GM21360 (cell line): ENCODE data around the gene CDH22.

Source experiments
- ATAC-seq: cut with Tn5 transposase; IDR thresholded peaks from one replicate; pipeline ENCODE4 v1.9.1; 2021; ENCODE audit warnings: mild to moderate bottlenecking, moderate library complexity; ENCODE audit not compliant: unreplicated experiment

CDH22 gene

DNA sequence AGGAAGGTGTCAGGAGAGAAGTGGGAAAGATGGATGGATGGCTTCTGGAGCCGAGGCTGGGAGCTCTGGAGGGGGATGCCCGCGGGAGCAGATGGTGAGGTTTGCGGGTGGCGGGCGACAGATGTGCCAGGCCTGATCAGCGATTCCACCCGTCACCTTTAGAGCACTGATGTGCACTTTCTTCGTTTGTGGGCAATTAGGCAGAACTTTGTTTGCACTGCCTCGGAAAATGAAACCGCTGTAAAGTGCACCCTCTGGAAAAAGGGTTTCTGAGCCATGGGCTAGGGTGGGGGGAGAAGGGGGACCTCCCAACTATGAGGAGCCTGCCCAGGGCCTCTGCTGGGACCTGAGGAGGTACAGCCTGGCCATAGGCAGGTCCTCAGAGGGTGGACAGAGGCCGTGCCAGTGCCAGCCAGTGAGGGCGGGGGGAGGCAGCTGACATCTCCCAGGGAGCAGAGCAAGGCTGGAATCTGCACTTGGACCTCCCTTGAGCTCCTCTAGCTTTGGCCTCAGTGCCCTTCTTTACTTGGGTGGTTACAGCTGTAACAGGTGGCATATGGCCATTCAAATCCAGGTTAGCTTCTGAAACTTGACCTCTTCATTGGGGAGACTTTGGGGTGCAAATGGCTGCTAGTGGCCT, 131.4 kb downstream of the CDH22 start:
- ATAC-seq, result no peak

DNA sequence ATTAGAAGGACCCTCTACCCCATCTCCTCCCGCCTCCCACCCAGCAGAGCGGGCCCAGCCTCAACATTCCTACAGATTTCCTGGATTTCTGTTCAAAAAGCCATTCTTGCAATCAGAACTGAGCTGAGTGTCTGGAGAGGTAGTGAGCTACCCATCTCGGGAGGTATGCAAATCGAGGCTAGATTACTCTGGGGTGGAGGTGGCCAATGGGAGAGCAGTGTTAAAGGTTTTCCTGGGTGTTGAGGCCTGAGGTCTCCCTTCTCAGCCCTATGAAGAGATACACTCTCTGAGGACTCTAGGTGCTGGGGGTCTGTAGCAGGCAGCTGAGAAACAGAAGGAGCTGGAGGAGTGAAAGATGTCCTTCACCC, 133.2 kb downstream of the CDH22 start:
- ATAC-seq, result no peak

DNA sequence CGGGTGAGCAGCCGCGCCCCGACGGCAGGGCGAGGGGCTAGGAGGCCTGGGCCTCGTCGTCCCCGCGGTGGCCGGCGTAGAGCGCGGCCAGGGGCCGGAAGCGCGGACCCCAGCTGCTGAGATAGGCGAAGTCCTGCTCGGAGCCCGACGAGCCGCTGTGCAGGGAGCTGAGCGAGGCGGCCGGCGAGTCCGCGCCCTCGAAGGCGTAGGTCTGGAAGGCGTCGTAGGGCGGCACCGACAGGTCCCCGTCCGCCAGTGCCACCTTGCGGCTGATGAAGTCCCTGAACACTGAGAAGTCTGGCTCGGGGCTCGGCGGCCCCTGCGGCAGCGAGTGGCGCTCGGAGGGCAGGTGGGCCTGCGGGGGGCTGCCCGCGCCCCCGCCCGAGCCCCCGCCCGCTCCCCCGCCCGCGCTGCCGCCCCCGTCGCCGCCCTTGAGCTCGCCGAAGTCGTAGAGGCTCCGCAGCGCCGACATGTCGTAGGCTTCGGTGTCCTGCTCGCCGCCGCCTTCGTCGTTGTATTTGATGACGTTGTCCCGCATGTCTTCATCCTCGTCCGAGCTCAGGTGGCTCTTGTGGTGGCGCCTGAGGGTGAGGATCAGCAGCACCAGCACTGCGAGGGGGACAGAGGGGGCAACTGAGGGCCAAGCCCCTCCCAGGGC, 133.7 kb downstream of the CDH22 start:
- no peak for ATAC-seq

DNA sequence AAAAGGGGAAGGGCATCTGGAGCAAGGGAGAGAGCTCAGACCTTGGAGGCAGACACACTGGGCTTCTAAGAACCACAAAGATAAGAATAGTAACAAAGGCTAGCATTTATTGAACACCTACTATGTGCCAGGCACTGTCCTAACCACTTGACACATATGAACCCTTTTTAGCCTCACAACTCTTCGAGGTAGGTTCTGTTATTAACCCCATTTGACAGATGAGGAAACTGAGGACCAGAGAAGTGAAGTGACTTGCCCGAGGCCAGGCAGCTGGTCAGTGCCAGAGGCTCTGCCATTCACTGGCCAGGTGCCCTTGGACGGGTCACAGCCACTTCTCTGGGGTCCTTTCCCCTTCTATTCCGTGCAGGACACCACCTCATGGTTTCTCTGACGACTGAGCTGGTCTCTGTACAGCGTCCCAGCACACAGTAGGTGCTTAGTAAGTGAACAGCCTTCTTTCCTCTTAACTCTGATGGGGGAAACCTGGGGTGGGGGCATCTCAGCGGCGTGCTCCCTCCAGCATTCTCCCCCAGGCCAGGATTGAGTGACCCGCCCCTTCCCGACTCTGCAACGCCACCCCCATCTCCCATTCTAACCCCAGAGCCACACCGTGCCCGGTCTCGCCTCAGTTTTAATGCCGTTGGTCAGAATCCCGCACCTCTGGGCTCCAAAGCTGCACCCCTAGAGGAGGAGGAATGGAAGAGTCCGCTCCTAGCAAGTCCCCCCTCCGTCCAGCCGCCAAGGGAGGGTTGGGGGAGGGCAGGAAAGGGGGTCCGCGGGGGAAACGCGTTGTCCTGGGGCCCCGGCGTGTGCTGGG, 134.4 kb downstream of the CDH22 start:
- ATAC-seq, result no peak

DNA sequence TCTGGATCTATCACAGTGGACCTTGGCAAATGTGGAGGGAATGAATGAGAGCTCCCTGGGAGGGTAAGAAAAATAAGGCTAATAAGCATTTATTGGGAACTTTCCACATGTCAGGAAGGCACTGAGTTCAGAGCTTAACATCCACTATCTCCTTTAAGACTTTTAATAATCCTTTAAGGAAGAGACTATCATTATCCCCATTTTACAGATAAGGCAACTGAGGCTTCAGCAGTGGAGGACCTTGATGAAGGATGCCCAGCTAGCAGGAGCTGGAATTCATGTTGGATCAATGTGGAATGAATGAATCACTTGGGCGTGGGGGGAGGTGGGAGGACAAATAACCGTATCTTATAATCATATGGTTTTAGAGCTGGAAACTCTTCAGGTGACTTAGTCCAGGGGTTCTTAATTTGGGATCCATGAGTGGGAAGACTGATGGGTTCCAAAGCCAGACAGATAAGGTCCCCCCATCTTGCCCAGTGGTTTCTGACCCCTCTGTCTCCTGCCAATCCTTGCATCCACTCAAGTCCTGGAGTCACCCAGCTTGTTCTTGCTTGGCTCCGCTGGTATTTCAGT, 135.2 kb downstream of the CDH22 start:
- no peak for ATAC-seq

DNA sequence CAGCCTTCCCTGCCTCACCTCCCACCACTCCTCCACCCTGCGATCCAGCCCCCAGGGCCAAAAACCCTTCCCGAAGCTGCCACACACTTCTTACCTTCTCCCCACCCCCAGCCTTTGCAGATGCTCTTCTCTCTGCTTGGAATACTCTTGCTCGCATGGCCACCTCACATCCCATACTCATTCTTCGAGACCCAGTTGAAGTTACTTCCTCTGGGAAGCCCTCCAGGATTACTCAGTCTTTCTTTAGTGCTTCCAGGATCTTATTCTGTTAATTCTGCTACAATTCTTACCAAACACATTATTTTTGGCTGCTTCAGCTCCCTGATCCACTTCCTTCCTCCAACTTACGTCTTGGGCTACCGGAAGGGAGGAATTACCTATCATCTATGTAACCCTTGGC, 135.8 kb downstream of the CDH22 start:
- no peak for ATAC-seq

DNA sequence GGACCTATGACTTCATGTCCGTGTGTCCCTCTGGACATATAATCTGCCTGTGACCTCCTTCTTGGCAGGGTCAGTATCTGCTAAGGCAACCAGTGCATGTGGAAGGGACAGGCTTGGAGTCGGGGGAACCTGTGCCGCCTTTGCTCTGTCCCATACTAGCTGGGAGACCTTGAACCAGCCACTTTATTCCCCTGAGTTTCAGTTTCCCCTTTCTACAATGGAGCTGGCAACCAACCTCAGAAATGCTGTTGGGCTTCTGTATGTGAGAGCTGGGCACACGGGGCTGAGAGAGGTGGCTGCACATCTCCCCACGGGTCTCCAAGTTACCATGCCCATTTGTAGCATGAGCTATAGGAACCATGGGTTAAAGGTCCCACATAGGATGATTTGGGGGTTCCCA, 136.4 kb downstream of the CDH22 start:
- ATAC-seq, result no peak

DNA sequence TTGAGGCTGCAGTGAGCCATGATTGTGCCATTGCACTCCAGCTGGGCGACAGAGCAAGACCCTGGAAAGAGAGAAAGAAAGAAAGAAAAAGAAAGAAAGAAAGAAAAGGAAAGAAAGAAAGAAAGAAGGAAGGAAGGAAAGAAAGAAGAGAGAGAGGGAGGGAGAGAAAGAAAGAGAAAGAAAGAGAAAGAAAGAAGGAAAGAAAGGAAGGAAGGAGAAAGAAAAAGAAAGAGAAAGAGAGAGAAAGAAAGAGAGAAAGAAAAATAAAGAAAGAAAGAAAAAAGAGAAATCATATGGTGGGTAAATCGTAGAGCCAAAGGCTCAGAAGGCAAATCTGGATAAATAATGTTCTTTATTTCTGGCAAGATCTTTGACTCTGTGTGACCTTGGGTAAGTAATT, 136.8 kb downstream of the CDH22 start:
- ATAC-seq, result no peak

DNA sequence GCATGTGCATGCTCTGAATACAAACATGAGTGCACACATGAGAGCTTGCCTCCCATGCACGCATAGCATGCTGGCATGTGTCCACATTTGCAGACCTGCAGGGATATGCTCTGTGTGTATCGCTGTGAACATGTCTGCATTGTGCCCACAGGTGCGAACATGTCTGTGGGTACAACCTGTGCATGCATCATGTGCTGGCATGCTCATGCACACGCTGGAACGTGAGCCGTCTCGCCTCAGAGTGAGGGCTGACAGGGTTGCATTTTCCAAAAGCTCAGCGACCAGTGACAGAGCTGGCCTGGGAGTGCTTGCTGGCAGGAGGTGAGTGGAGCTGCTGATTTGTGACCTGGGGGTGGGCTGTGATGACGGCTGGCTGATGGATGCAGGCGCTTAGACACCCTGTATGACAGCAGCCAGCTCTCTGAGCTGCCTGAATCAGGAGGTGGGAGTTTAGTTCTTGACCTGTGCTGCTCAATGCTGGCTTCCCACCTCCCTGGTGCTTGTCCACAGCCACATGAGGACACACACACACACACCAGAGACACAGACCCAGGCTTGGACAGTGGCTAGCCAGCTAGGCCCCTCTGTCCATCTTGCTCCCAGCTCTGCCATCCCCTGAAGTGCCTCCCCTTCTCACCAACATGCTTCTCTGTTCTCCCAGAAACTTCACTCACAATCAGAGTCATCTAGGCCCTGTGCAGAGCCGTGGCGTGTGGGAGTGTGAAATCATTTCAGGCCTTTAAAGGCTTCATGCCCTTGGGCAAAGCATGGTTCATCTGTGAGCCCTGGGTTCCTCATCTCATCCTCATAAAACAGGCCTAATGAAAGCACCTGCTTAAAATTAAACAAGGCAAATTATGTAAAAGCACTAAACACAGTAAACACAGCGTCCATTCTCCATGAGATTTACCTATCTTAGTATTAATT, 138.8 kb downstream of the CDH22 start:
- ATAC-seq, result no peak

DNA sequence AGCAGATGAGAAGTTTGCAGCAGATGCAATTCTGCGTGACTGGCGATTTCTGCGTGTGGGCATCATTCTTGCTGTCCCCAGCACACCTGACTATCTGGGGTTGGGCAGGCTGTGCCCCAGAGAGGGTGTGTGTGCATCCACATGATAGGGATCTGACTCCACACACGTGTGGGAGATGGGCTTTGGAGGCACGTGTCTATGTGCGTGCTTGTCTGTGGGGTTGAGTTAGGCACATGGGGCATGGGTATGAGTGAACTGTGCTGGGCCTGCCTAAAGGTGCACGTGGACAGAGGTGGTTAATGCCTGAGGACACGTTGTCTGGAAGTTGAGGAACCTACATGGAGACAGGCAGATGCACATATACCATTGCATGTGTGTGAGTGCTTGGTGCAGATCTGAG, 139.9 kb downstream of the CDH22 start:
- no peak for ATAC-seq

DNA sequence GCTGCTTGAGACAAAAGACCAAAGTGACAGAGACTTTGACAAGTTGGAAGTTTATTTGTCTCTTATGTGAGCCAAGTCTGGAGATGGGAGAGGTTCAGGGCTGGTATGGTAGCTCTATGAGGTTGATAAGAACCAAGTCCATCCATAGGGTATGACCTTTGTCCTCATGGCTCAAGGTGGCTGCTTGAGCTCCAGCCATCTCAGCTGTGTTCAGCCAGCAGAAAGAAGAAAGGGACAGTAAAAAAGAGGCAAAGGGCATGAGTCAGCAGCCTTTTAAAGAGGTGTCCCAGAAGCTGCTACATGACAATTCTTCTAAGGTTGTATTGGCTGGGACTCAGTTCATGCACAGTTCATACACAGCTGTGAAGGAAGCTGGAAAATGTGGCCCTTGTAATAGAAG, 141.2 kb downstream of the CDH22 start:
- no peak for ATAC-seq

DNA sequence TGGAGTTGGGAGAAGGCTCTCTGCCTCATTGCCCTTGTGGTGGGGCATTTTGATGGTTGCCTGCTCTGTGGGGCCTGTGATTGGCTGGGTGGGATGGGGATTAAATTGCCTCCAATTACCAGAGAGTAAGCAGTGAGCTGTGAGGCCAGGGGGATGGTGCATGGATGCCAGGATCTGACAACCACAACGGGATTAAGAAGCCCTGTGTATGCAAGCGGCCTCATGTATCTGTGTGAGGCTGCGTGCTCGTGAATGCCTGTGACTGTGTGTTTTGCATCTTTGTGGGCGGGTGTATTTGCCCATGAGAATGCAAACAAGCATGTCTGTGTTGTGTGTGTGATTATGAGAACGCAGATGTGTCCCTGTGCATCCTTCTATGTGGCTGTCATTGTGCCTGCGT, 144.0 kb downstream of the CDH22 start:
- ATAC-seq, result no peak

DNA sequence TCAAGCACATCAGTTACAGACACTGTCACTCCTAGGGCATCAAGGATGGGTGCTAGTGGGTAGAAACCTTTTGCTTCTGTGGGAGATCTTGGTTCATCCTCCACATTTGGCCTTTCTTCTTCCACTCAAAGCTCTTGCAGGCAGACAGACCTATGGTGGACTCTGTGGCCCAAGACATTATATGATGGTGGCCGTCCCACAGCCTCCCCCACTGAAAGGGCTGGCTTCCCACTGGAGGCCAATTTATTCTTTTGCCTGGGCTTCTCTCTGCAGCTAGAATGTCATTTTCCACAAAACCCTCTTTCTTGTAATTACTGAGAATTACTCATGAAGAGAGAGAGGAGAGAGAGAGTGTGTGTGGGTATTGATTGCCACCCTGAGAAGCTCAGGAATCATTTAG, 146.4 kb downstream of the CDH22 start:
- ATAC-seq, result no peak

DNA sequence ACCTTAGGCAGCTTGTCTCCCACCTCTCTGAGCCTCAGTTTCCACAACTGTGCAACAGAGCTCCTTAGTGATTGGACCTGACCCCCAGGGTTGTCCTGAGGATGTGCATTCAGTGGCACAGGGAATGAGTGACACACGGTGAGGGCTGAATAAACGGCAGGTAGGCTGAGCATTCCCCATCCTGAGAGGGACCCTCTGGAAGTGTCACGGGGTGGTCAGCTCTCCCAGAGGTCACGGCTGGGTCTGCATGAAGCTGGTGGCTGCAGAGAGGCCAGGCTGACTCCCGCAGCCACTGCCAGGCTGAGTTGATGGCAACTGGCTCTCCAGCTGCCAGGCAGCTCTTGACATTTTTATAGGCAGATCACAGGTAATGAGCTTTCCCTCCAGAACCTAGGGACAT, 147.6 kb downstream of the CDH22 start:
- no peak for ATAC-seq

DNA sequence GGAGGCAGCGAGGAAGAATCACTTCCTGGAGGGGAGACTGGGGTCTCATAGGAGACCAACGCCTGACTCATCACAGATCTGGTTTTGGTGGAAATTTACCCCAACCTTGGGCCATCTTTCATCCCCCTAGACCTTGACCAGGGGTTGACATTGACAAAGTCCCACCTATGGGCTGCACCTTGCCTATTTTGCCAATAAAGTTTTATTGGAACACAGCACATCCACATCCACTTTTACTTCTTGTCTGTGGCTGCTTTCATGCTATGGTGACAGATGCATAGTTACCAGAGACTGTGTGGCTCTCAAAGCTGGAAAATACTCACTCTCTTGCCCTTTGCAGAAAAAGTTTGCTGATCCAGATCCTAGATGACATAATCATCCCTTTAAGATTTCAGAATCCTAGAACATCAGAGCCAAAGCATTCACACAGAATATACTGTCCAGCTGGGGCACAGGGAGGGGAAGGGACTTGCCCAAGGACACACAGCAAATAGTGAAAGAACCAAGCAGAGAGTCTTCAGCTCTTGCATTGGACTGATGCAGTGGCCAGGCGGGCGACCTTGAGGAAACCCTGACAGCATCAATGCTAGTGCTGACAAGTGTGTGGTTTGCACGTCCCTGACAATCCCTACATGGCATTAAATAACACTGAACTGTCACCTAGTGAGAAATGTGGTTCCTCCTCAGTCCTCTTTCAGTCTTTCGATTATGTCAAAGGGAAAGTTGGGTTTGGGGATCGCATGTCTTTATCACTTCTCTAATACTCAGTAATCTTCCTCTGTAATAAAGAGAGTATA, 149.0 kb downstream of the CDH22 start:
- ATAC-seq, result no peak

DNA sequence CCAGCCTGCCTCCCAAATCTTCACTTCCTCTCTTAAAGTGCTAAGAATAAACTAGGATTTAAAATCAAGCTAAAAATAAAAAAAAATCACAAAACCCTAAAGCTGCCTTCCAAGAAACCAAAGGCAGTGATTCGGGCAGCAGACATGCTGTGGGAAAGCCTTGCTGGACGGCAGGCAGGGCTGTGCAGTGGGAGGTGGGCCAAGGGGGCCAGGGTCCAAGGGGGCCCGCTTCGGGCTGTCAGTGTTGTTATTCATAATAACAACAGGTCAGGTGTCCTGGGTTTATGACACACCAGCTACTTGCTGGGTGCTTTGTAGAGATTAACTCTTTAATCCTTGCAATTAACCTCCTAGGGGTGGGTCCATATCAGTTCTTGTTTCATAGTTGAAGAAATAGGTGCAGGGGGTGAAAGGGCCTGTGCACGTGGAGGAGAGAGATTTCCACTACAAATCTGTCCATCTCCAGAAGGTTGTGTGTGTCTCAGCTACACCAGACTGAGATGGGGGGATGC, 149.8 kb downstream of the CDH22 start:
- no peak for ATAC-seq

DNA sequence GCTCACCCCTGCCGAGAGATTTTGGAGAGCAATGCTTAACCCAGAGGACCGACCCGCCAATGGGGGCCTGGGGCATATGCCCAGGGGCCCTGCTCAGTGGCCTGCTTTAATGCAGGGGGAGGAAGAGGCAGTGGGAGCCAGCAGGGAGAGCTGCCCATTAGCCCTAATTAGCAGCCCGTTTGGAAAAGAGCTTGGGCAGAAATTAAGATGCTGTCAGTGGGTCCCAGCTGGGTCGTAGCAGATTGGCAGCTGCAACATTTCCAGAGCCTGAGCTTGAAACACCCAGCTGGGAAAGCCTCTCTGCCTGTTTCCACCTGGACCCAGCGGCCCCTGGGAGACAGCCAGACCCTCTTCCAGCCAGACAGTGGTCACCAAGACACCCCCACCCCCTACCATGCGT, 150.7 kb downstream of the CDH22 start:
- ATAC-seq, result no peak

DNA sequence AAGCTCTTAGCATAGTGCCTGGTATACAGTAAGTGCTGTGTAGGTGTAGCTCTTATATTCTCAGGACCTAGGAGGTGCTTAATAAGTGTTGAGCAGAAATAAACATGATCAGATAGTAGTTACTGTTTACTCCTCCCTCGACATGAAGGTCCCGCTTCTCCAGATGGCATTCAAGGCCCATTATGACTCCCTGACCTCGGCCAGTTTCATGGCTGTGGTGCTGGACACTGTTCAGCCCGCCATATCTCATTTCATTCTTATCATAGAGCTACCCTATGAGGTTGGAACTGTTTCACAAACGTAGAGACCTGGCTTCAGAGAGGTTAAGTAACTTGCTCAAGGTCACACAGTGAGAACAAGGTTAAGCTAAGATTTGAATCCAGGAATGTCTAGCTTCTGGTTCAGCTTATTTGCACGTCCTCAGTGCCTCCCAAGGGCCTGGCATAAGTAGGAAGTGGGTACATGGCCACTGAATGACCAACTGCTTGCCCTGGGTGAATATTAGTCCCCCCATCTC, 151.2 kb downstream of the CDH22 start:
- ATAC-seq, result no peak

DNA sequence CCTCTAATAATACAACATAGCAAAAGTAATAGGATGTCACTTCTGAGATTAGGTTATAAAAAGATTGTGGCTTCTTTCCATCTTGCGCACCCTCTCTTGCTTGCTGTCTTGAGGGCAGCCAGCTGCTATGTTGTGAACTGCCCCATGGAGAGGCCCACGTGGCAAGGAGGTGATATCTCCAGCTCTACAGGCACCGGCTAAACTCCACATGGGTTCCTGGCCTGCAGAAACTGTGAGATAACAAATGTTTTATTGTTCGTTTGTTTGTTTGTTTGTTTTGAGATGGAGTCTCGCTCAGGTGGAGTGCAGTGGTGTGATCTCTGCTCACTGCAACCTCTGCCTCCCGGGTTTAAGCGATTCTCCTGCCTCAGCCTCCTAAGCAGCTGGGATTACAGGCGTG, 152.2 kb downstream of the CDH22 start:
- ATAC-seq, result no peak

DNA sequence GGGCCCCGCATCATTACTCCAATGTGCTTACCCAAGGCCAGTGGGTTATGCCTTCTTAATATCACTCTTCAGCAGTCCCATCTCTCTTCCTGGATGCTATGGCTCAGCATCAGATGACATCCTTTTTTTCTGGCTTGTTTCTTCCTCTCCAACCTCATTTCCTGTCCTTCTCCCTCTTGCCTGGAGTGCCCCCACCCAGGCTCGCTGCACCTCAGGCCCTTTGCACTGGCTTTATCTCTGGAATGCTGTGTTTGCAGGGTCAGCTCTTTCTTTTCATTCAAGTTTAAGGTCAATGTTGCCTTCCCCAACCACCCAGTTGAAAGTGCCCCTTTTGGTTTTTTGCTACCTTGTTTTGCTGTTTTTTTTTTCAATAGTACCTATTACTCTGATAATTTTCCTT, 153.5 kb downstream of the CDH22 start:
- no peak for ATAC-seq
